Fibroblast of skin of abdomen (primary cell): Measurements from ENCODE around the gene MTMR3.
"Not testable (repeated sequence)": the region's sequence is repeated elsewhere in the genome, so short reads cannot be mapped to it uniquely, and the experiment has no call there.

Source experiments
- DNase-seq: peaks from one replicate; pipeline ENCODE4 v3.0.0-alpha.2; 2013

MTMR3 gene

DNA sequence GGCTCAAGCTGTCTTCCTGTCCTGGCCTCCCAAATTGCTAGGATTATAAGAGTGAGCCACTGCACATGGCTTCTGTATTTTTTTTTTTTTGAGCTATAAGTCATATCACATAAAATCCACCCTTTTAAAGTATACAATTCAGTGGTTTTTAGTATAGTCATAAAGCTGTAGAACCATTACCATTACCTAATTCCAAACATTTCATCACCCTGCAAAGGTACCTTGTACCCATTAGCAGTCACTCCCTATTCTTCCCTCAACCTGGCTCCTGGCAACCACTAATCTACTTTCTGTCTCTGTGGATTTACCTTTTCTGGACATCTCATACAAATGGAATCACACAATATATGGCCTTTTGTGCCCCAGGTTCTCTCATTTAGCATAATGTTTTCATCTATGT, 84.5 kb downstream of the MTMR3 start:
- no peak for DNase-seq

DNA sequence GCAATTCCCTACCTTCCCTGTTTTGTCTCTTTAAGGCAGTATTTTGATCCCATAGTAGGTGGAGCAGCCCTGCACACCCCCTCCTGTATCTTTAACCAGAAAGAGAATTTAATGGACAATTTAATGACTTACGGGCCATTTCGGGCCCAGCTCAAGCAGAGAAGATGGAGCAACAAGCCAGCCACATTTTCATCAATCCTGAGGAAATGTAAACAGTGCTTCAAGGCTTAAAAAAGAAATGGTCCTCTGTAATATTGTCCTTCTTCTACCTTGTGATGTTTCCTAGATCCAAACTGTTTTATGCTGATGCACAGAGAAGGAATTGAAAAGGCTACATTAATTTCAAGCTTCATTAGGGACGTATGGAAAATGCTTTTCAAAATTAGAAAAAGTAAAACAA, 88.6 kb downstream of the MTMR3 start:
- no peak for DNase-seq

- DNase-seq: no peak
Measured at GRCh38 chr22:29972121-29972520, 89.1 kb downstream of the MTMR3 start.

DNA sequence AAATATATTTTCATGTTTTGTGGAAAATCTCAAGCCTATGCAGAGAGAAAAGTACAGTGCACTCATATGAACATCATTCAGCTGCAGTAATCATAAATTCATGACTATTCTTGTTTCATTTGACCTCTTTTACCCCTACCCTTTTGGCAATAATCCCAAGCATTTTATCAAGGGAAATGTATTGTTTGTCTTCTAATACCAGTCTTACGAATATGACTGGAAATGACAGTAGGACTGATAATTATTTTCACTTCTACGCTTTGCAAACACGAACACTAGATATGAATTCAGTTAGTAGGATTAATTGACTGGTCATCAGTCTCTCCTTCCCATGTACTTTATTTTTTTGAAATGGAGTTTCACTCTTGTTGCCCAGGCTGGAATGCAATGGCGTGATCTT, 90.3 kb downstream of the MTMR3 start:
- DNase-seq: no peak

DNA sequence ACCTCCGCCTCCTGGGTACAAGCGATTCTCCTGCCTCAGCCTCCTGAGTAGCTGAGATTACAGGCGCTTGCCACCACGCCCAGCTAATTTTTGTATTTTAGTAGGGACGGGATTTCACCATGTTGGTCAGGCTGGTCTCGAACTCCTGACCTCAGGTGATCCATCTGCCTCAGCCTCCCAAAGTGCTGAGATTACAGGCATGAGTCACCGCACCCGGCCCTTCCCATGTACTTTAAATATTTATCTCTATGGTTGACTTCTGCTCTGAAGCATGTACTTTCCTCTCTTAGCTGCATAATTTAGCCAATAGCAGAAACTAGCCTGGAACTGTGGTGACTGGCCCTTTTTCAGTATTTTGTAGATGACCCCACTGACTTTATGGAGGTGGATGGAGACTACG, 90.7 kb downstream of the MTMR3 start:
- DNase-seq: not testable (repeated sequence)

- no peak for DNase-seq
Measured at GRCh38 chr22:29975494-29975893, 92.5 kb downstream of the MTMR3 start.

- DNase-seq: no peak
Measured at GRCh38 chr22:29977107-29977506, 94.1 kb downstream of the MTMR3 start.

DNA sequence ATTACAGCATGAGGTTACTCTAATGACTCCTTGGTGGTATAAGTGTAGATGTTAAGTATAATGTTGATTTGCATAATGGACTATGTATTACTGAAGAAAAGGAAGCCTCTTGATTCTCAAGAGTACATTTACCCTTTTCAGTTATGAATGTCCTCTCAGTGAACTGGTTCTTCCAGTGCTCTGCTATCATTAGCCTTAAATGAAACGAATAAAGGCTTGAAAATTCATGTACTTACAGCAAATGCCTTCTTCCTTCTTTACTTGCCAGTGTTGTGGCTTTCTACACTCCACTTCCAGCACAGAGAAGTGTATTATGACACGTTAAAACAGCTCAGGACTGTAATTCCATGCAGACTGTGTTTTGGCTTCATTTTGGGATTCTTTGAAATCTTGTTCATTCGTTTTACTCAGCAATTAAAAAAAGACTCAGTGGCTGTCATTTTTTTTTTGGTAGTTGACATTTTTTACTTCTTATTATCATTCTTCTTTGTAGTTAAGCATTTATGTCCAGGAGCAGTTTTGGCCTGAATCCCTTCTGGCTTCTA, 96.9 kb downstream of the MTMR3 start:
- no peak for DNase-seq

DNA sequence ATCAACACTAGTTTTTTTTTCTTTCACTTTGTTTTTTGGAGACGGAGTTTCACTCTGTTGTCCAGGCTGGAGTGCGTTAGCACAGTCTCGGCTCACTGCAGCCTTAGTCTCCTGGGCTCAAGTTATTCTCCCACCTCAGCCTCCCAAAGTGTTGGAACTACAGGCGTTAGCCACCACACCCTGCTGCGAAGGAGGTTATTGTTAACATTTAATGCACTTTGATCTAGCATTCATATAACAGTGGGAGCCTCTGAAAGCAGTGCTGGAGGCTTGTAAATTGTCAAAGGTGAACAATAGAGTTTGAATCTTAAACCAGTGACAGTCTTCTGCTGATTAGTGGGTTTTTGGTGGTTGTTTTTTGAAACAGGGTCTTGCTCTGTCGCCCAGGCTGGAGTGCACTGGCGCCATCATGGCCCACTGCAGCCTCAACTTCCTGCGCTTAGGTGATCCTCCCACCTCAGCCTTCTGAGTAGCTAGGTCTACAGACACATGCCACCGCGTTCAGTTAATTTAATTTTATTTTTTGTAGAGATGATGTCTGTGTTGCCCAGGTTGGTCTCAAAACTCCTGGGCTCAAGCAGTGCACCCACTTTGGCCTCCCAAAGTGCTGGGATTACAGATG, 100.4 kb downstream of the MTMR3 start:
- DNase-seq: no peak

DNA sequence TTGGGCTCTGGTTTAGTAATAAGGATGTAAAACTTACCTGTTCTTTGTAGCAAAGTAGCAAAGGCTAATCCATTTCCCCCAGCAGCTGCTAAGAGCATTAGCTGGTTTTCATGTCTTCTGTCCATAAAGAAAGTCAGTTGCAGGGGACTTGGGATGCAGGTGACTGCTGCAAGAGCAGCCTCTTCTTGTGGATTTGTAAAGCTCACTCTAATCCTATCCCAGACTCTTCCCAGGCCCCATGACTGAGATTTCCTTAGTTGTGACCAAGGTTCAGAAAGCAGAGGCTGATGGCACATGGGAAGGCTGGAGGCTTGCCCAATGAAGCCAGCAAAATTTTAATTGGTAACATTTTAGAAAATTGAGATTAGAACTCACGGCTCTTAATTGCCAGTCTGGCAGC, 102.9 kb downstream of the MTMR3 start:
- no peak for DNase-seq

DNA sequence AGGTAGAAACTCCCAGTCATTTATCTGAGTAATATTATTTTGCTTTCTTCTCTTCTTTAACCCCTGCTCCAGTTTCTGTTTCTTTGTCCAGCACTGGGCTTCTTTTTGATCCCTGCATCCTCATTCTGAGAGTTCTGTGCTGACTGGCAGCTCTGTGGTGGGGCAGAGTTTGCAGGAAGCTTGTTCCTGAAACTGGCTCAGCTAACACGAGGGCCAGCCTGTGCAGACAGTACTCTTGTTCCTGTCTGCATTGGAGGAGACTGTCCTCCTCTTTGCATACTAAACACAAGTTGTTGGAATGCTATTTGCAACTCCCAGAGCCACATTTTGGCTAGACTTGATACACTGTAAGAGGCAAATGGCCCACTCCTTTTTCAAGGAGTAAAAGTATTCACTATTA, 104.2 kb downstream of the MTMR3 start:
- no peak for DNase-seq

- no peak for DNase-seq
Measured at GRCh38 chr22:29988719-29989118, 105.7 kb downstream of the MTMR3 start.

DNA sequence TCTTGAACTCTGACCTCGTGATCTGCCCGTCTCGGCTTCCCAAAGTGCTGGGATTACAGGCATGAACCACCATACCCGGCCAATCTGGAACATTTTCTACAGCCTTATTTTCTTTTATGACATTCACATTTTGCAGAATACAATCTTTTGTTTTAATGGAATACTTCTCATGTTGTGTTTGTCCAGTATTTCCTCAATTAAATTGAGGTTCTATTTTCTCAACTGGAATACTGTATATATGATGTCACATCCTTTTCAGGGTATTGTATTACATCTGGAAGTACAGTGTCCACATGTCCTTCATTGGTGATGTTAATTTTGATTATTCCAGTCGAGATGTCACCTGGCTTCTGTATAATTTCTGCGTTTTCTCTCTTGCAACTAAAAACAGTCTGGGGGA, 106.5 kb downstream of the MTMR3 start:
- DNase-seq: no peak

- peak; percentile 33 for DNase-seq
Measured at GRCh38 chr22:29992341-29993275, 109.6 kb downstream of the MTMR3 start.

- DNase-seq: peak; percentile 90
Measured at GRCh38 chr22:29994027-29994715, 111.2 kb downstream of the MTMR3 start.

DNA sequence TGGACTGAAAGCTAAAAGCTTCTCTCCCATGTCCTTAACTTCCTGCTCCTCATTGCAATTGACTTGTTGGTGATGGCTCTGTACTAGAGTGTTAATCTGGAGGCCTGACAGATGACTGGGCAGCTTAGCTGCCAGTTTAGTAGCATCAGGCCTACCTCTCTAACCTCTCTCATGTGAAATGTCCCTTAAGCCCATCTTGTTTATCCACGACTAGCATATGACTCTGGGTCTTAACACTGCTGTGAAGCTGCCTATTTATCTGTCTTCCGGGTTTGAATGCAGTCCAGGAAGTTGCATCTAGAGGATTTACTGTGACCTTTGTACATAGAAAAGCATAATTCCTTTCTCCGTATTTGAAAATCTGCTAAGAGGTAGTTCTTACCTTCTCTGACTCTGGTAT, 112.0 kb downstream of the MTMR3 start:
- peak; percentile 38 for DNase-seq

DNA sequence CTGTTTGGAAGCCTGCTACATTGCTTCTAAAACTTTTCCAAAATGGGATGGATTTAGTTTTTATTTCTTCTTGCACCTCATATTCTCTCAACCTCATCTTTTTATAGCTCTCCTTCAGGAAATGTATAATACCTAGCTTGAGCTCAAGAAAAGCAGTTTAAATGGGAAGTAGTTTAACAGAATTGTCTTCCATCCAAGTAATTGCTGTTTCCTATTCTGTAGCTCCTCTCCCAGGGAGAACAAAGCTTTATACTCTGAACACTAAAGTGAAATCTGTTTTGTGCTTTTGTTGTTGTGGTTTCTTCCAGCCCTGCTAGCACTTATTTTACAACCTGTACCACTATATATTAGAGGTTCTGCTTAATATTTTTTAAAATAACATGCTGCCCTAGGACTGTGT, 114.1 kb downstream of the MTMR3 start:
- no peak for DNase-seq

DNA sequence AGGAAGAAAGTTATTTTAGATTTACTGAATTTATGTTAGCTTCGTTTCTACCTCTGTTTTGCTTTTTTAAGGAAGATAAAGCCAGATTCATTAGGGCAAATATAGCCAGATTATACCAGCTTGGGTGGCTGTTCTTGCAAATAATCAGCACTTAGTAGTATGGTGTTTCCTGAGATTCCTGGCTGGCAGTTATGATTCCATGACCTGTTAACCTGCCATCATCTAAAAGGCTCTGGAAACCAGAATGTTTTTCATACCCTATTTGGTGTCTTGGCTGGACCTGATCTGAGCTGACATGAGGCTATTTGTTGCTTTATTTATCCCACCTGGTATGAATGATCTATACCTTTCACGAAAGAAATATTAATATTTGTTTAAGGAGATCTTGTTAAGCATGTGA, 114.5 kb downstream of the MTMR3 start:
- DNase-seq: no peak

GRCh38 chr22:29998627-29999384, 115.8 kb downstream of the MTMR3 start:
- no peak for DNase-seq

- DNase-seq: peak; percentile 30
Measured at GRCh38 chr22:30000566-30000965, 117.6 kb downstream of the MTMR3 start.

DNA sequence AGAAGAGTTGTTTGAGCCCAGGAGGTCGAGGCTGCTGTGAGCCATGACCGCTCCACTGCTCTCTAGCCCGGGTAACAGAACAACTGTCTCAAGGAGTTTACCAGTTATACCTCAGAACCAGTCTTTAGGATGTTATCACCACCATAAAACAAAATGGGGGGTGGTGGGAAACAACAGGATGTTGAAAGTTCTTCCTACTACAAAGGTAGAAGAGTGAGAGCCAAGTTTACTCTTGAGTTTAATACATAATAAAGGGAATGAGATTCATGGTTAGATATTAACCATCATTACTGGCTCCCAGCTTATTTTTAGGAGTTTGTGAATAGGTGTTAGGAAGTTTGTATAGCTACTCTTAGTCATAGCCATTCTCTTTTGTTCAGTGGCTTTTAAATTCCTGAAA, 118.5 kb downstream of the MTMR3 start:
- DNase-seq: no peak

DNA sequence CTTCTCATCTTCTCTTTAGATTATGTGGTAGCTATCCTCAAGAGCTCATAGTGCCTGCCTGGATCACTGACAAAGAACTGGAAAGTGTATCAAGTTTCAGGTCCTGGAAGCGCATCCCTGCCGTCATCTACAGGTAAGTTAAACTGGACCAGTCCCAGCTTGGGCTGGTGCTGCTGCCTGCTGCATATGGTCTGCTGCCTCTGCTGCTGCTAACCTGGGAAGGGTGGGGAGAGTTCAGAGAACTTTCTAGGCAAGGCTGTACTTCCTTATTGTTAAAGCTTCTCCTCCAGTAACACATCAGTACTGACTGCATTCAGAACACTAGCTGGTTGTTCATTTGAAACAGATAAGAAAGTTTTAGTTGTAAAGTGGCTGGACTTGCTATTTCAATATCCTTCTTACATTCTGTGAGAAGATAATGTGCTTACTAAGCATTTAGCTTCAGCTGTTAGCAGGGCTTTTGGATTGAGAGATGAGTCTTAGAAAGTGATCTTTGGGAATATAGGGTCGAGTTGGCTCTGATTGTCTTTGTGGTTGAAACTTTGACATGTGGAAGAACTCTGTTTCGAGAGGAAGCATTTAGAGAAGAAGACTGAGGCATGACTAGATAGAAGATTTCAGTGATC, 120.0 kb downstream of the MTMR3 start:
- no peak for DNase-seq
